Non-pigmented ciliary epithelial cell (primary cell): ENCODE data around the gene EML3.
A peak's percentile ranks its signal among the peaks of the same experiment; 100 is the strongest.
"Not testable (repeated sequence)": the region's sequence is repeated elsewhere in the genome, so short reads cannot be mapped to it uniquely, and the experiment has no call there.

Source experiments
- DNase-seq: peaks from one replicate; pipeline ENCODE4 v3.0.0-alpha.2; 2010; ENCODE audit warnings: low read depth

EML3 gene

DNA sequence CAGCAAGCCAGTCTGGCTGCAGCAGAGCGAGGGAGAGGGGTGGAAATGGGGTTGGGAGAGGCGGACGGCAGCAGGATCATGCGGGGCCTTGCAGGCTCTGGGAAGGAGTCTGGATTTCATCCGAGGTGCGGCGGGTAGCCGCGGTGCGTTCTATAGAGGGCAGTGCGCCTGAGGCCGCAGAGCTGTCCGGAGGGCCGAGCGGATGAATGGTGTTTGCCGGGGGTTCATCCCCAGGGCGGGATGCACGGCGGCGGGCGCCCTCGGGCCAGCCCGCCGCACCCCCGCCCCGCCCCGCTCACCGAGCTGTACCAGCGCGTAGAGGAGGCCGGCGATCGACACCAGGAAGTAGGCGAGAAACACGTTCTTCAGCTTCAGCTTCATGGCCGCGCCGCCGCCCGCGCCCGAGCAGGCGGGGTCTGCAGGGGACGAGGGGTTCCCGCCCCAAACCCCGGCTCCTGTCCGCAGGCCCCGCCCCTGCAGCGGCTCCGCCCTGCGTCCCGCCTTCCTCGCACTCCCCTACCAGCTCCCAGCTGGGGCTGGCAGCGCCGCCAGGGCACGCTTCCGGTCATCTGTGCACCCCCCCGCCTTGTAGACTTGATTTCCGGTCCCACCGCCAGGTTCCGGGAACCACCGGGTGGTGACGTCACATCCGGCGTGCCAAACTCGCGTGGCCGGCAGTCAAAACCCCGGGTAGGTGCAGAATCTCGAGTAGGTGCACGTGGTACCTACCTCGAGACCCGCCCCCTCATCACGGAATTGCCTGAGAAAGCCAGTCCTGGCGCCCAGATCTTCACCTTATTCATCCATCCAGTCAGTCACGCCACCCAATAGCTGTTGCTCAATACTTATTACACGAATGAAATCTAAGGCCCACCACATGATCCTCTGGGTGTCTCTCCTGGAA, 9.2 kb upstream of the EML3 start, which contains the start of gene B3GAT3:
B3GAT3 (minus strand) TSS at position 420 of the 904 bp plus-strand sequence; CDS start at position 381, 39 bp downstream.
- peak; percentile 88 for DNase-seq

DNA sequence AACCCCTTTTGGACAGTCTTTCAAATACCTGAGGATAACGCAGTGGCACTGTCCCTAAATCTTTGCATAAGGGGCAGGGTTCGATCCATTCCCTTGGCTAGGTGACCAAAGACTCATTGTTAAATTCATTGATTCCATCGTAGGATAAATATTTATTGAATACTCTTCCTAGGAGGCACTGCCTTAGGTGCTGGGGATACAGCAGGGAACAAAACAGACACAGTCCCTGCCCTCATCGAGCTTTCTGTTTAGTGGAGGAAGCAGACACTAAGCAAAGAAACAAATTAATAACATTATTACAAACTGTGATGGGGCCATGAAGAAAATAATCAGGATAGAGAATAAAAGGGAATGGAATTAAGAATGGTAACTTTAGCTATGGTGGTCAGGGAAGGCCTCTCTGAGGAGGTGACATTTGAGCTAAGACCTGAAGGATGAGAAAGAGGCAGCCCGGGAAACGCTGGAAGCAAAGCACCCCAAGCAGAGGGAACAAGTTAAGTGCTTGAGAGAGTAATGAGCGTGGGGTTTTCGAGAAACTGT, 8.5 kb upstream of the EML3 start:
- no peak for DNase-seq

DNA sequence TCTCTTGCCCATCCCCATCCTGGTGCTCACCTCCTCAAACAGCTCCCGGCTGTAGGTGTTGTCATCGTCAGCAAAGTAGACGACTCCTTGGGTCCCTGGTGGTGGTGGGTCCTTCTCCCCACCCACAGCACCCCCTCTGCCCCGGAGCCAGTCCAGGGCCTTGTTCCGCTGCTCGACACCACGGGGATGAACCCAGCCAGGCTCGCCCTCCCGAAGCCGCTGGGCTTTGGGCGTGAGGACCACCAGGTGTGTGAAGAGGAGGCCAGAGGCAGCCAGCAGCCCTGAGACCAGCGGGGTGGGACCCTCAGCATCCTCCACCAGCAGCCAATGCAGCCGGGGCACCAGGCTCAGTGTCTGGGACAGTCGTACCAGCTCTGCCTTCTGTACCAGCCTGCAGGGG, 4.4 kb upstream of the EML3 start:
- not testable (repeated sequence) for DNase-seq

GRCh38 chr11:62615521-62615920, 2.9 kb upstream of the EML3 start:
- no peak for DNase-seq

- DNase-seq: no peak
Observed at GRCh38 chr11:62614275-62614674, 1.7 kb upstream of the EML3 start.

- DNase-seq: no peak
Observed at GRCh38 chr11:62613291-62613778, 760 bp upstream of the EML3 start.

- DNase-seq: no peak
Observed at GRCh38 chr11:62611705-62612365, 740 bp downstream of the EML3 start.

GRCh38 chr11:62610814-62611704, 1.5 kb downstream of the EML3 start:
- no peak for DNase-seq

DNA sequence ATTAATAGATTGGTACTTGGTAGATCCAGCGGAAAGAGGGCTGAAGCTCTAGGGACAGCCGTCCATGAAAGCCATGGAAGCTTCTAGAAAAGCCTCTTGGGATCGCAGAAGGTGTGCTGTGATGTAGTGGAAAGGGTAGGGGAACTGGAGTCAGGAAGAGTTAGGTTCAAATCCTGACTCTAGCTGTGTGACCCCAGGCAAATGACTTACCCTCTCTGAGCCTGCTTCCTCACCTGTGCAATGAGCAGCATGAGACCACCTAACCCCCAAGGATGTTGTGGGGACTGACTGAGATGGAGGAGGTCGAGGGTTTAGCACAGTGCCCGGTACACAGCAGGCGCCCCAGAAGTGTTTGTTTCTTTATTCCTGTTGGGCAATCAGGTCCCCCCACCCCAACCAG, 2.2 kb downstream of the EML3 start:
- DNase-seq: no peak

DNA sequence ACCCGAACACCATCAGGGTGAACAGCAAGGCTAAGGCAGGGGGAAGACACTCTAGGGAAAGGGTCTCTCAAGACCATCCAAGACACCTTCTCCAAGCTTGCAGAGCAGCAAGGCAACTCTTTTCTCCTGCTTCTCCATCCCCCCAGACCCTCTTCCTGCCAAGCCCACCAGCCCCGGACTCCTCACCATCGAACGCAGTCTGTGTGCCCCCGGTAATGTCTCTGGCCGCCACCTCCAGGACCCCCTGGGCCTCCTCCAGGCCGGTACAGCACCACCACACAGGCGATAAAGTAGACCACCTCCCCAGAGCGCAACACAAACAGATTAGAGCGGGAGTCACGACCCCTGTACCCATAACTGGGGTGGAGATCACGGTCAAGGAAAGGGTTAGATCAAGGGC, 3.8 kb downstream of the EML3 start:
- DNase-seq: no peak

GRCh38 chr11:62607714-62608113, 4.9 kb downstream of the EML3 start:
- DNase-seq: no peak

GRCh38 chr11:62605902-62606301, 6.7 kb downstream of the EML3 start:
- no peak for DNase-seq

- DNase-seq: no peak
Observed at GRCh38 chr11:62605467-62605866, 7.1 kb downstream of the EML3 start.

GRCh38 chr11:62604460-62605120, 8.0 kb downstream of the EML3 start:
- DNase-seq: no peak

DNA sequence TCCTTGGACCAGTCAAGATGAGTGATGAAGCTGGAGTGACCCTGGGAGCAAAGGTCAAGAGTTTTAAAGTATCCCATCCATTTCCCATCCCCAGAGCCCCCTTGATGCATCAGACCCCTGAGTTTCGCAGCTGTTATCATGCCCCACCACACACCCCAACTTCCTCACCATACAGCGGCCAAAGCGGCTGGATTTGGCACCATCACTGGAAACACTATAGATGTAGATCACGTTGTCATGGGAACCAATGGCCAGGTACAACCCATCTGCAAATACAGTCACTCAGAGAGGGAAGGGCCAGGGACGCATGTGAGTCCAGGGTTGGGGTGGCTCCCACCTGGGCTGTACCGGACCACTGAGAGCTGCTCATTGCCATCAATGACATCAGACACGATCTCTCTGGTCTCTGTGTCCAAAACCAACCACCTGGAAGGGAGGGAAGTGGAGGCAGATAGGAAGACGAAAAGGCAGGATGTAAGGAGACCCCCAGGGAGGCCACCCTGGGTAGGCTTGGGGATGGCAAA, 8.7 kb downstream of the EML3 start:
- DNase-seq: no peak

- no peak for DNase-seq
Observed at GRCh38 chr11:62603072-62603408, 9.5 kb downstream of the EML3 start.

DNA sequence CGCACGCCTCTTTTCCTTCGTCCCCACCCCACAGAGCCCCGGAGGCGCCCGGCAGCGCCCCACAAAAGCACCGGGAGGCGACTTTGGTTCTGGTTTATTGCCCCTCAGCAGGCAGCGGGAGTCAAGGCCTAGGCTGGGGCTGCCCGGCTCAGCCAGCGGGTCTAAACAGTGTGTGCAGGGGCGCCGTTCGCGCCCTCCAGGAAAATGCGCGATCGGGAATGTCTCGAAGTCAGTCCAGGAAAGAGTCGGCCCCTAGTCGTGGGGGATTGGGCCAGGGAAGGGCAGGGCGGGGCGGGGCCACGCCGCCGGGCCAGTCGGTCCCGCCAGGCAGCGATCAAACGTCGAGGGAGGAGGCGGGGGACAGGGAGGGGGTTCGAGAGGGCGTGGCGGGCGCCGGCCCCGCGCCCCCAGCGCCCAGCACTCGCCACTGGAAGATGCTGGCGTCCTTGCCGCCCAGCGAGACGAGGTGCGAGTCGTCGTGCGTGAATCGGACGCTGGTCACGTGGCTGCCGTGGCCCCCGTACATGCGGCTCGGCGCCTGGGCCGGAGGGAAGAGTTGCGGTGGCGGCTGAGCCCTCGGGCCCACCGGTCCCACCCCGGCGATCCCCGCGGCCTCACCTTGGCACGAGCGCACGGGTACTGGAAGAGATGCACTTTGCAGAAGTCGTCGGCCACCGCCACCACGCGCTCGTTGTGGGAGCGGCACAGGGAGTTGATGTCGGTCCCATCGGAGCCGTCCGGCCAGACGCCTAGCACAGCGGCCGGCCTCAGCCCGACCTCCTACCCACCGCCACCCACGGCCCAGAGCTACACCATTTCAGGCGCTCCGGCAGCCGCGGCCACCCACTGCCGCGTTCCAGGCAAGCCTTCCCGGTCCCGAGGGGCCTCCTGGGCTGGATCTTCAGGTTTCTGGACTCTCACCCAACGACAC, 10.2 kb downstream of the EML3 start:
- DNase-seq: no peak

DNA sequence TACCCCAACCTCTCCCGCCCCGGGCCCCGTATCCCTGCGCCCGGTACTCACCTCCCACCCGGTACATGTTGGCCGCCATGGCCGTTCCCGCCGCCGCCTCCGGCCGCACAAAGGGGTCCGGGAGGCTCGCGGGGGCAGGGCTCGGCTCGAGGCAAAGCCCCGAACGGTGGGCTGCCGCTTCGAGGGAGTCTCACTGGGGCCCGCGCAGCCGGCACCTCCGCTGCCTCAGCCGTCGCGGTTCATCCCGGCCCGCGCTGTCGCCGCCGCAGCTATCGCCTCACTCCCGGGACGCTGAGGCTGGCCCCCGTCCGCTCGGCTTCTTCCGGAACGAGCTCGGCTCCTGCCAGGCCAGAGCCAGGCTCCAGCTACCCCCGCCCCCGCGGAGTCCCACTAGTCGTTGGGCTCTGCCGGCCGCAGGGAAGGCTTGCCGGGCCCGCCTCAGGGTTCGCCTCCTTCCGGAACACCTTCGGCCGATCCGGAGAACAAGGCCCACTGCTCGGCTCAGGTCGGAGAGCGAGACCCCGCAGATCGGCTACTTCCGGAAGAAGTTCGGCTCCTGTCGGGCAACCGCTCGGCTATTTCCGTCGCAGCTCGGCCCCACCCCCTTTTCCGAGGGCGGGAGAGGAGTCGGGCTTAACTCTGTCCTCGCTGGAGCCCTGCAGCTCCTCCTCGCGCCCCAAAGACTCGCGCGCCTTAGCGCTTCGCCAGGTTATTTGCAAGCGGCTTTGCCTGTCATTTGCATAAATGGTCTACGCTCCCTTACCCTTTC, 11.0 kb downstream of the EML3 start, which contains the start of gene MTA2:
MTA2 (minus strand) TSS at position 494 of the 769 bp plus-strand sequence; CDS start at position 79, 415 bp downstream.
- peak; percentile 91 for DNase-seq

DNA sequence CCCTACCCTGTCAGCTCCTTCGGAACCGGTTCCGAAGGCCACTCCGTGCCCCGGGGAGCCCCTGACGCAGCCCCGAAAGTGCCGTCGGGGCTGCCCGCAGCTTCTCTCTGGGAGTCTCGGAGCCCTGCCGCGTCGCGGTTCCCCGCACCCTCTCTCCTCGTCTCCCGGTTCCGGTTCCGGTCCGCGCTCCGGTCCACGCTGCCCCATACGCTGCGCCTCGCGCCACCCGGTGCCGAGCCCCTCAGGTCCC, 11.5 kb downstream of the EML3 start:
- DNase-seq: no peak
